DND-41 (cell line): ENCODE data around the gene ACOXL.
A peak's percentile ranks its signal among the peaks of the same experiment; 100 is the strongest.

Source experiments
- ATAC-seq: fragments of 200-7000 bp; cut with Tn5 transposase; 3 replicates; pipeline ENCODE4 v1.9.1; 2021; ENCODE audit warnings: low read depth; ENCODE audit not compliant: insufficient read depth
- DNase-seq: peaks from one replicate; pipeline ENCODE4 v3.0.0-alpha.2; 2020
- H2AFZ ChIP-seq: 2 replicates; pipeline ENCODE4 v1.6.0; 2012; ENCODE audit warnings: low read depth, low read length
- H3K27ac ChIP-seq: 2 replicates; pipeline ENCODE4 v1.5.1; 2012; ENCODE audit warnings: low read length, inconsistent platforms
- H3K27me3 ChIP-seq: fragments of 200-600 bp; sonication (generic); 2 replicates; pipeline ENCODE4 v1.6.0; 2012; ENCODE audit warnings: low read length, mild to moderate bottlenecking, inconsistent platforms; ENCODE audit not compliant: insufficient read depth, poor library complexity
- H3K36me3 ChIP-seq: 2 replicates; pipeline ENCODE4 v1.5.1; 2012; ENCODE audit warnings: low read length, inconsistent platforms; ENCODE audit not compliant: insufficient read depth
- H3K4me1 ChIP-seq: 2 replicates; pipeline ENCODE4 v1.5.1; 2012; ENCODE audit warnings: mild to moderate bottlenecking, low read length; ENCODE audit not compliant: insufficient read depth
- H3K4me2 ChIP-seq: 2 replicates; pipeline ENCODE4 v1.6.0; 2012; ENCODE audit warnings: mild to moderate bottlenecking, moderate library complexity, low read length, inconsistent platforms; ENCODE audit not compliant: insufficient read depth
- H3K4me3 ChIP-seq, 2 experiments: fragments of 200-600 bp in 1 of 2; shearing (Covaris generic) in 1 of 2; 2 replicates each; pipeline ENCODE4 v1.5.1; 2012 to 2016; ENCODE audit warnings: inconsistent platforms in 2 of 2, low read length in 2 of 2, mild to moderate bottlenecking in 2 of 2, low read depth in 1 of 2, moderate library complexity in 1 of 2
- H3K79me2 ChIP-seq: 2 replicates; pipeline ENCODE4 v1.6.0; 2012; ENCODE audit warnings: low read length, inconsistent platforms; ENCODE audit not compliant: insufficient read depth
- H3K9ac ChIP-seq: 2 replicates; pipeline ENCODE4 v1.6.0; 2012; ENCODE audit warnings: low read depth, mild to moderate bottlenecking, inconsistent platforms, low read length, moderate library complexity
- H3K9me3 ChIP-seq: 2 replicates; pipeline ENCODE4 v1.5.1; 2012; ENCODE audit warnings: low read length, moderate library complexity, mild to moderate bottlenecking, inconsistent platforms; ENCODE audit not compliant: insufficient read depth, severe bottlenecking
- H4K20me1 ChIP-seq: 2 replicates; pipeline ENCODE4 v1.6.0; 2012; ENCODE audit warnings: low read length; ENCODE audit not compliant: insufficient read depth
- CTCF ChIP-seq: IDR thresholded peaks from 2 replicates; pipeline ENCODE4 v1.5.1; 2012; ENCODE audit warnings: borderline replicate concordance, low read length, moderate library complexity, mild to moderate bottlenecking; ENCODE audit not compliant: poor library complexity, severe bottlenecking; ENCODE audit errors: extremely low read depth
- EZH2 ChIP-seq: IDR thresholded peaks from 3 replicates; pipeline ENCODE4 v1.6.1; 2012; ENCODE audit warnings: borderline replicate concordance, low read depth, mild to moderate bottlenecking, moderate library complexity, low read length, inconsistent platforms; ENCODE audit not compliant: severe bottlenecking

ACOXL gene

GRCh38 chr2:110836671-110837070 is 104.3 kb downstream of the ACOXL start:
- no peaks in the 10 kb centered on the region for H3K27me3 ChIP-seq
- no peaks in the 10 kb centered on the region for H3K9me3 ChIP-seq
- no peak overlapping the region for H3K4me2 ChIP-seq
- ATAC-seq, result no peak
- H3K4me1 ChIP-seq, result peaks cover 48% of the 10 kb centered on the region
- no peak overlapping the region; the same call in 1 of the 2 replicates for H3K27ac ChIP-seq
- TF ChIP-seq CTCF, result no peak
- H3K9ac ChIP-seq, result no peak overlapping the region
- H4K20me1 ChIP-seq, result no peaks in the 10 kb centered on the region
- no peaks in the 10 kb centered on the region for H3K36me3 ChIP-seq
- no peak for DNase-seq
- no peaks in the 10 kb centered on the region for H3K79me2 ChIP-seq
- H3K4me3 ChIP-seq, result no peak overlapping the region
- H2AFZ ChIP-seq, result no peak overlapping the region

GRCh38 chr2:110837446-110838409 is 105.4 kb downstream of the ACOXL start:
- Histone ChIP-seq H3K27me3 (no peaks in the 10 kb centered on the region), H3K4me2 (peak overlapping the region; percentile 33), H3K27ac (peak overlapping the region; percentile 84), H4K20me1 (no peaks in the 10 kb centered on the region), H3K4me1 (peaks cover 55% of the 10 kb centered on the region), H3K4me3 (peak overlapping the region in 1 of 2 experiments; percentile 6; a peak in 2 of 4 replicates), H3K36me3 (no peaks in the 10 kb centered on the region), H3K79me2 (no peaks in the 10 kb centered on the region), H3K9ac (peak overlapping the region; percentile 39), H2AFZ (peak overlapping the region; percentile 37), H3K9me3 (no peaks in the 10 kb centered on the region)
- TF ChIP-seq EZH2, result no peak
- TF ChIP-seq CTCF, result no peak
- DNase-seq (no peak), ATAC-seq (no peak)

- Histone ChIP-seq H3K9me3 (no peaks in the 10 kb centered on the region), H3K36me3 (no peaks in the 10 kb centered on the region), H3K4me3 (peak overlapping the region in 1 of 2 experiments; percentile 6; a peak in 1 of 4 replicates), H3K9ac (peak overlapping the region; percentile 39), H3K4me1 (peaks cover 66% of the 10 kb centered on the region), H4K20me1 (no peaks in the 10 kb centered on the region), H3K79me2 (no peaks in the 10 kb centered on the region), H2AFZ (peak overlapping the region; percentile 37), H3K27me3 (no peaks in the 10 kb centered on the region), H3K4me2 (peak overlapping the region; percentile 33), H3K27ac (peak overlapping the region; percentile 84)
- peak; percentile 79 for ATAC-seq
- peak; percentile 55 for DNase-seq
- no peak for TF ChIP-seq EZH2
- TF ChIP-seq CTCF, result no peak
These were observed 106.4 kb downstream of the ACOXL start for GRCh38 chr2:110838657-110839384.
